Mucosa of rectum (tissue), 2 donors: ENCODE measurements around the gene PGM5.
"Not testable (repeated sequence)": the region's sequence is repeated elsewhere in the genome, so short reads cannot be mapped to it uniquely, and the experiment has no call there.

ENCODE experiments used
- H3K27ac ChIP-seq, 2 donors: one replicate each; pipeline ENCODE4 v1.7.0; 2013; ENCODE audit warnings: inconsistent platforms in 2 of 2, low read depth in 2 of 2, low read length in 2 of 2
- H3K27me3 ChIP-seq, 2 donors: one replicate each; pipeline ENCODE4 v1.7.0; 2013; ENCODE audit warnings: low read length in 2 of 2; ENCODE audit not compliant: control insufficient read depth in 2 of 2, insufficient read depth in 2 of 2
- H3K36me3 ChIP-seq, 2 donors: one replicate each; pipeline ENCODE4 v1.7.0; 2013; ENCODE audit warnings: low read length in 2 of 2; ENCODE audit not compliant: control insufficient read depth in 2 of 2, insufficient read depth in 2 of 2
- H3K4me1 ChIP-seq, 2 donors: one replicate each; pipeline ENCODE4 v1.7.0; 2013; ENCODE audit warnings: low read length in 2 of 2, mild to moderate bottlenecking in 1 of 2; ENCODE audit not compliant: control insufficient read depth in 2 of 2, insufficient read depth in 2 of 2
- H3K4me3 ChIP-seq, 2 donors: one replicate each; pipeline ENCODE4 v1.7.0; 2013; ENCODE audit warnings: low read length in 2 of 2
- H3K9ac ChIP-seq, 2 donors: one replicate each; pipeline ENCODE4 v1.7.0; 2013; ENCODE audit warnings: low read length in 2 of 2, low read depth in 1 of 2, mild to moderate bottlenecking in 1 of 2
- H3K9me3 ChIP-seq, 2 donors: one replicate each; pipeline ENCODE4 v1.7.0; 2013; ENCODE audit warnings: low read length in 2 of 2; ENCODE audit not compliant: control insufficient read depth in 2 of 2
- donor health status: healthy.
- donor health status: Normal muscosa, but diverticular disease.

The PGM5 gene

DNA sequence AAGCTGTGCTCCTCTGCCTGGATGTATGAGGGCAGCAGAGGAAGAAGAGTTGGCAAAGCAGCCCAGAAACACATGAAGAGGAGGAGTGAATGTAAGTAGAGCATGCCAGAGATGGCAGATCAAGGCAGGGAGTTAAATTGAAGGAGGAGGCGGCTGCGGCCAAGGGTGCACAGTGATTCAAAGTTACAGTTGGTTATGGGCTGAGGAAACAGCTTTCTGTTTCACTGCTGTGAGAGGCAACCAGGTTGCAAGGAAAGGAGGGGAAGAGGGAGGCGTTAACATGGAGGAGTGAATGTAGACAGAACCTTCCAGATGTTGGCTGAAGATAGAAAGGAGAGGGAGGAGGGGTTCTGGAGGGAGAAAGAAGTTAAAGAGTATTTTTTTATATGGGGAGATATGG lies 20.5 kb upstream of the PGM5 start:
- not testable (repeated sequence) for H3K27me3 ChIP-seq, H3K4me3 ChIP-seq, H3K9ac ChIP-seq, H3K9me3 ChIP-seq, H3K4me1 ChIP-seq, H3K27ac ChIP-seq, H3K36me3 ChIP-seq

DNA sequence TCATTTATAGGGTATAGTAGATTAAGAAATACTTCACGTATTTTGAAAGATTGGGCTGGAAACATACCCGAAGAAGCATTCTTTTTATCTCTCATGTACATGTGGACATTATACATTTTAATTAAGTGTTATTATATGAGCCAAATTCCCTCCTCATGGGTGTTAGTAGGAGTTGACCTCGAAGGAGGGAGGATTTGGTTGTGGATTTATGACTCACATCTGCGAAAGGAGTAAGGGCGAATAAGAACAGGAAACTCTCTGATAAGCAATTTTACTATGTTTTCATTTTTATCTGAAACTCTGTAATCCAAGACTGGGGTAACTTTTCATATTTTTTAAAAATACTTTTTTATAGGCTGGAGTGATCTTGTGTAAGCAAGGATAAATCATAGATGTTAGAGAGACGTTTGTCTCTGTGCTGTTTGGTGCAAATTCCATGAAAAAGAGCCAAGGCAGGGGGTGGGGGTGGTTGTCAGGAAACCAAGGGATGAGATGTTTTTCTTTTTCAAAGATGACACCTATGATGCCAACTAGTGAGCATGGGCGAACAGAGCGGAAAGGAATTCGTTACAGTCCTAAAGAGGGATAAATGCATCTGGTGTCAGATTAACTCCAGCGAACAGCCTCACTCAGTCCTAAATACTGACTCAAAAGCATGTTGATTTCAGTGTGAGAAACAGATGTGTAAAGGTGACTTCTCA lies 19.6 kb upstream of the PGM5 start:
- H3K27me3 ChIP-seq, H3K36me3 ChIP-seq, H3K9ac ChIP-seq, H3K4me3 ChIP-seq, H3K27ac ChIP-seq, H3K4me1 ChIP-seq, H3K9me3 ChIP-seq: not testable (repeated sequence)

DNA sequence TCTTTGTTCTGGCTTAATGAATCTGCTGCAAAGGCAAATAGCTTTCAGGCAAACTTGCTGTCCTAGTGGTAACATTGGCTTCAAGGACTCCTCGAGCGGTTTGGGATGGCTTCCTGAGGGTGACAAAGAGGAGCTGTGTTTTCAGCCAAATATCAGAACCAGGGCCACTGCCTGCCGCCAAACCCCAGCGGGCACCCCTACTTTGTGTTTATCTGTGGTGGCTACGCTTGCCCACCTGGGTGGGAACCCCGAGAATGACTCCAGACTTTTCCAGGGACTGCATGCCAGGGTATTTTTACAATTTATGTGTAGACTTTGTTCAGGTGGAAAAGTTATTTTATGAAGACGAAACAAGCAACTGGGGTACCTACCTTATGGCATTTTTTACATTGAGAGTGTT lies 18.4 kb upstream of the PGM5 start:
- H3K9me3 ChIP-seq, H3K9ac ChIP-seq, H3K27me3 ChIP-seq, H3K4me1 ChIP-seq, H3K4me3 ChIP-seq, H3K36me3 ChIP-seq, H3K27ac ChIP-seq: not testable (repeated sequence)

DNA sequence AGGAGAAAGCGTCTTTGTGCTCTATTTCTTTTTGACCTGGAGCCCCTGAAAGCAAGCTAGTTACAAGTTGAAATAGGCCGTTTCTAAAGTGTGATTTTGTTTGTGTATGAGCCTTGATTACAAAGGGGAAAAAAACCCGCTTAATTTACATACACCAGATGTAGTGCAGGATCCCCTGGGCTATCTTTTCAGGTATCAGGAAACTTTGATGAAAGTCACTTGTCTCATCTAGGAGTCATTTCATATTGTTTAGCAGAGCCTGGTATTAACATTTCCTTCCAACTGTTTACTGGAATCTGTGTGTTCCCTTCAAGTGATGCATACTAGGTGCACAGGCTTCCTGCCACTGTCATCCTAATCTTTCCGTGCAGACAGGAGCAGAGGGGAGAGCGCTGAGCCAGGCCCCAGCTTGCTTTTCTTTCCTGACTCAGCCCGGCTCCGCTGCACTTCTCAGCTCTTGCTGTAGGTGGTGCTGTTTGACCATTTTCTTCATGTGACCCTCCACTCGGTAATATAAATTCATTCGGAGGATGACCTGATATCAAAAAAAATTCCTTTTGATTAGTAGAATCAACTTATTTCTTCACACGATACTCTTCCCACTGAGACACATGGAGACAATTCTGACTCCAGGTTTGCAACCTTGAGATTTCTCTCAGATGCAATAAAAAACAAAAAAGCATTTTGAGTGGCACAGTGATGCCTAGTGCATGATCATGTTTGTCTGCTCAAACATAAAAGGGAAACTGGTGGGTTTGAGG lies 14.0 kb upstream of the PGM5 start:
- not testable (repeated sequence) for H3K9ac ChIP-seq, H3K27ac ChIP-seq, H3K4me3 ChIP-seq, H3K9me3 ChIP-seq, H3K27me3 ChIP-seq, H3K36me3 ChIP-seq, H3K4me1 ChIP-seq

GRCh38 chr9:68343242-68343641 lies 13.2 kb upstream of the PGM5 start:
- not testable (repeated sequence) for H3K9me3 ChIP-seq, H3K4me1 ChIP-seq, H3K9ac ChIP-seq, H3K27ac ChIP-seq, H3K36me3 ChIP-seq, H3K27me3 ChIP-seq, H3K4me3 ChIP-seq

DNA sequence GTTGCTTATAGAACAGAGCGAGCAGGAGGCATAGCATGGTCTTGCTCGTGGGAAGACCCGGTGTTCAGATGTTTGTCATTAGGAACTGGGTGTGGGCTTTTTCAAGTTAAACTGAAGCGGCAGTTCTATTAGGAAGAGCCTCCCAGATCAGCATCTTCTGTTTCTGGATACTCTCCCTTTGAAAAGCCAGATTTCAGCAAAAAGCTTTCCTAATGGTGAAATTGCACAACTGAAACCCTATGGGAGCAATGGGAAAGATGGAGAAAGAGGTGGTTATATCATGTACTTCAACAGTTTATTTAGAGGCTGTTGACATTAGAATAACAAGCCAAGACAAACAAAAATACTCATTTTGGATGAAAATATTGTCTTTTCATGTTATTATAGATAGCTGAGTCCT lies 12.4 kb upstream of the PGM5 start:
- H3K9me3 ChIP-seq, H3K36me3 ChIP-seq, H3K4me1 ChIP-seq, H3K27ac ChIP-seq, H3K4me3 ChIP-seq, H3K9ac ChIP-seq, H3K27me3 ChIP-seq: not testable (repeated sequence)

- not testable (repeated sequence) for H3K4me3 ChIP-seq, H3K9me3 ChIP-seq, H3K9ac ChIP-seq, H3K27me3 ChIP-seq, H3K4me1 ChIP-seq, H3K36me3 ChIP-seq, H3K27ac ChIP-seq
Measured at GRCh38 chr9:68351689-68352088, 4.7 kb upstream of the PGM5 start.

- H3K9me3 ChIP-seq, H3K27ac ChIP-seq, H3K27me3 ChIP-seq, H3K36me3 ChIP-seq, H3K4me1 ChIP-seq, H3K9ac ChIP-seq: not testable (repeated sequence)
- H3K4me3 ChIP-seq: peak overlapping the region in 1 of 2 donors; percentile 50
Measured at GRCh38 chr9:68355993-68356379, 425 bp upstream of the PGM5 start.

DNA sequence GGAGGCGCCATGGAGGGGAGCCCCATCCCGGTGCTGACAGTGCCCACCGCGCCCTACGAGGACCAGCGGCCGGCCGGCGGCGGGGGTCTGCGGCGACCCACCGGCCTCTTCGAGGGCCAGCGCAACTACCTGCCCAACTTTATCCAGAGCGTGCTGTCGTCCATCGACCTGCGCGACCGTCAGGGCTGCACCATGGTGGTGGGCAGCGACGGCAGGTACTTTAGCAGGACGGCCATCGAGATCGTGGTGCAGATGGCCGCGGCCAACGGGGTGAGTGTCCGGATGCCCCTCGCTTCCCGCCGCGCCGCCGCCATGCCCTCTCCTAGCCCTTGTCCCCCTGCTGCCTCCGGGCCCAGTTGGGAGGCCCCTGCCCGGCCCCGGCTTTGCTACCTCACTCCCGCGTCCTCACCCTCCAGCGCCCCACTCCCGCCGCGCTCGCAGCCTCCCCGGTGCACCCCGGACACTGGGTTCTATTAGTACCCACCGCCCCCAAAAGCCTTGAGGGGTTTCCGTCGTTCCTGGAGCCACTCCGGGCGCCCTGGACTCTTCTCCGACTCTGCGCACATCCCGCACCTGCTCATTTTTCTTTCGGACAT lies 806 bp downstream of the PGM5 start:
- H3K27me3 ChIP-seq, H3K9me3 ChIP-seq, H3K36me3 ChIP-seq, H3K4me1 ChIP-seq: not testable (repeated sequence)
- peak overlapping the region in 1 of 2 donors; percentile 33 for H3K9ac ChIP-seq
- peak overlapping the region; percentile 37 to 50 for H3K4me3 ChIP-seq
- H3K27ac ChIP-seq: peak overlapping the region in 1 of 2 donors; percentile 16

DNA sequence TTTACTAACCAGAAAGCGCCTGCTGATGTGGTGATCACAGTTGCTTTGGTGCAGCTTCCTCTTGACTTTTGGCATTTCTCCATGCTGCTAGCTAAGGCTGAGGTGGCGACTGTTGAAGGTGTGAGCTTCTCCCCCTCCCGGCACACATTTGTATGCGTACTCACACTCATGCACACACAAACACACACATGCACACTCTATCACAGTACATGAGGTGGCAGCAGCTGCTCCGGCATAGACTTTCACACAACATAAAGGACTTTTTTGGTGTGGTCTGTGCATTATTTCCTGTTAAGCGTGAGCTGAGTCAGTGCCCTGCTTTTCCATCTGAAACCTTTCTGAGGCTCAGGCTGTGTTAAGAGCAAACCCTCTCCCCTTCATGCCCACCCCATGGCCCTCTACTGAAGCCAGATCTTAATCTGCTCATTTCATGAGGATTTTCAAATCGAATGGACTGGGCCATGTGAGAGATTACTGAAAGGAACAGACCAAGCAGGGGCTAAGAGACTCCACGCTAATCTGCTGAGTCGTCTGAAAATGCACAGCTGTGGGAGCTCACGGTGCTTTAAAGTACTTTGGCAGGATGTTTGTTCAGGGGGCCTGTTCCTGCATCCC lies 10.6 kb downstream of the PGM5 start:
- H3K4me3 ChIP-seq, H3K9me3 ChIP-seq, H3K27me3 ChIP-seq, H3K4me1 ChIP-seq, H3K27ac ChIP-seq, H3K9ac ChIP-seq, H3K36me3 ChIP-seq: not testable (repeated sequence)
